GM18519 (cell line): ENCODE data around the gene DLEC1.

Experiments
- ATAC-seq: cut with Tn5 transposase; IDR thresholded peaks from one replicate; pipeline ENCODE4 v1.9.1; 2021; ENCODE audit warnings: mild to moderate bottlenecking, moderate library complexity; ENCODE audit not compliant: unreplicated experiment, low FRiP score

DLEC1 gene

GRCh38 chr3:38118421-38119247 is 79.6 kb downstream of the DLEC1 start:
- no peak for ATAC-seq

- no peak for ATAC-seq
Observed at GRCh38 chr3:38119248-38119544, 80.2 kb downstream of the DLEC1 start.

- no peak for ATAC-seq
Observed at GRCh38 chr3:38119821-38120692, 81.0 kb downstream of the DLEC1 start.

- ATAC-seq = no peak
Observed at GRCh38 chr3:38120693-38121450, 81.9 kb downstream of the DLEC1 start.

- no peak for ATAC-seq
Observed at GRCh38 chr3:38121451-38121831, 82.4 kb downstream of the DLEC1 start.

GRCh38 chr3:38121832-38122461 is 82.9 kb downstream of the DLEC1 start:
- no peak for ATAC-seq

GRCh38 chr3:38122712-38123290 is 83.8 kb downstream of the DLEC1 start:
- no peak for ATAC-seq

GRCh38 chr3:38124324-38125122 is 85.5 kb downstream of the DLEC1 start:
- ATAC-seq = no peak

- no peak for ATAC-seq
Observed at GRCh38 chr3:38125305-38126120, 86.5 kb downstream of the DLEC1 start.

GRCh38 chr3:38126121-38126892 is 87.3 kb downstream of the DLEC1 start:
- no peak for ATAC-seq

- no peak for ATAC-seq
Observed at GRCh38 chr3:38127611-38128302, 88.7 kb downstream of the DLEC1 start.

GRCh38 chr3:38128303-38128655 is 89.3 kb downstream of the DLEC1 start:
- ATAC-seq = no peak

GRCh38 chr3:38129058-38129457 is 90.0 kb downstream of the DLEC1 start:
- no peak for ATAC-seq

- no peak for ATAC-seq
Observed at GRCh38 chr3:38130631-38131065, 91.6 kb downstream of the DLEC1 start.

GRCh38 chr3:38131621-38132369 is 92.8 kb downstream of the DLEC1 start:
- ATAC-seq = no peak

- no peak for ATAC-seq
Observed at GRCh38 chr3:38133209-38133556, 94.2 kb downstream of the DLEC1 start.
